HEK293 (cell line): Measurements from ENCODE around the gene ACTR1A.

ENCODE experiments used
- CTCF ChIP-seq: fragments of 450-650 bp; formaldehyde crosslinking; IDR thresholded peaks from 2 replicates; pipeline ENCODE4 v1.5.1; 2016; ENCODE audit warnings: missing biosample characterization, missing genetic modification characterization
- HOXA7 ChIP-seq: sonication (generic); formaldehyde crosslinking; IDR thresholded peaks from 2 replicates; pipeline ENCODE4 v1.8.1; 2022; ENCODE audit warnings: missing genetic modification reagents, borderline replicate concordance
- KLF9 ChIP-seq: fragments of 450-650 bp; formaldehyde crosslinking; IDR thresholded peaks from 2 replicates; pipeline ENCODE4 v1.5.1; 2016; ENCODE audit warnings: missing biosample characterization, missing genetic modification characterization, low read depth
- SCRT1 ChIP-seq: fragments of 450-650 bp; formaldehyde crosslinking; IDR thresholded peaks from 2 replicates; pipeline ENCODE4 v1.5.1; 2016; ENCODE audit warnings: missing biosample characterization, missing genetic modification characterization, borderline replicate concordance
- ZBTB44 ChIP-seq: fragments of 450-650 bp; IDR thresholded peaks from 2 replicates; pipeline ENCODE4 v1.5.1; 2018; ENCODE audit warnings: missing biosample characterization, mild to moderate bottlenecking, missing genetic modification characterization
- ZBTB8A ChIP-seq: fragments of 450-650 bp; formaldehyde crosslinking; IDR thresholded peaks from 2 replicates; pipeline ENCODE4 v1.5.1; 2016; ENCODE audit warnings: missing biosample characterization, missing genetic modification characterization
- ZNF19 ChIP-seq: fragments of 450-650 bp; formaldehyde crosslinking; IDR thresholded peaks from 2 replicates; pipeline ENCODE4; 2016; ENCODE audit warnings: missing biosample characterization, missing genetic modification characterization, low read depth
- ZNF311 ChIP-seq: fragments of 450-650 bp; formaldehyde crosslinking; IDR thresholded peaks from 2 replicates; pipeline ENCODE4 v1.5.1; 2017; ENCODE audit warnings: missing biosample characterization, missing genetic modification characterization, borderline replicate concordance
- ZNF548 ChIP-seq: fragments of 450-650 bp; formaldehyde crosslinking; IDR thresholded peaks from 2 replicates; pipeline ENCODE4 v1.5.1; 2016; ENCODE audit warnings: missing biosample characterization, missing genetic modification characterization
- ZNF555 ChIP-seq: fragments of 450-650 bp; formaldehyde crosslinking; conservative IDR thresholded peaks from 2 replicates; pipeline ENCODE4 v1.5.1; 2017; ENCODE audit warnings: missing biosample characterization, mild to moderate bottlenecking, missing genetic modification characterization, inconsistent platforms
- ZNF664 ChIP-seq: fragments of 450-650 bp; formaldehyde crosslinking; IDR thresholded peaks from 2 replicates; pipeline ENCODE4 v1.5.1; 2016; ENCODE audit warnings: missing biosample characterization, missing genetic modification characterization

- TF ChIP-seq ZBTB44 (tag by site-specific recombination) = no peak
- TF ChIP-seq ZNF548 = no peak
- TF ChIP-seq CTCF = no peak
- TF ChIP-seq ZNF19 (tag by site-specific recombination) = no peak
- no peak for TF ChIP-seq ZNF664 (tag by site-specific recombination)
- no peak for TF ChIP-seq SCRT1 (tag by site-specific recombination)
- no peak for TF ChIP-seq HOXA7 (CRISPR knock-in tag)
- TF ChIP-seq ZNF311 (tag by site-specific recombination) = no peak
- no peak for TF ChIP-seq ZNF555 (tag by site-specific recombination)
- no peak for TF ChIP-seq ZBTB8A (tag by site-specific recombination)
- no peak for TF ChIP-seq KLF9 (tag by site-specific recombination)
Measured at GRCh38 chr10:102484021-102484420, 18.5 kb downstream of the ACTR1A start.
